ENCODE data around the gene GSN.
A peak's percentile ranks its signal among the peaks of the same experiment; 100 is the strongest.

GSN gene

GRCh38 chr9:121246821-121247561 is 21.0 kb upstream of the GSN start:
- peak; percentile 81 for DNase-seq (ENCODE audit: low read depth)

GRCh38 chr9:121249563-121249962 is 18.4 kb upstream of the GSN start:
- no peak for DNase-seq (ENCODE audit: low read depth)

- DNase-seq (ENCODE audit: low read depth): no peak
Measured at GRCh38 chr9:121252104-121252851, 15.7 kb upstream of the GSN start.

DNA sequence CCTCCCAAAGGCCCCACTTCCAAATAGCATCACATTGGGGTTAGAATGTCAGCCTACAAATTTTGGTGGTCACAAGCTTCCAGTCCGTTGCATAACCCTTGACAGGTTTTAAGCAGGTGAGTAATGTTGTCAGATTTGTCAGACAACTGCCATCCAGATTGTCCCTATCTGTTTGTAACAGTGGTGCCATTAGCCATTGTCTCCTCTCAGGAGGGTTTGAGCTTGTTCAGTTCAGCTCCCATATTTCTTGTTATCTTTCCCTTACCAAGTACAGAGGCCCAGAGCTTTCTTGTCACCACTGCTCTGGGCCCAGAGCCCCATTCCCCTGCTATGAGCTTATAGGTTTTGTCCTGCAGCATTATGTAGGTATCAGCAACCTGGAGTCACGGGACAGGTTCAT is 14.8 kb upstream of the GSN start:
- DNase-seq (ENCODE audit: low read depth): no peak

- DNase-seq (ENCODE audit: low read depth): no peak
Measured at GRCh38 chr9:121253821-121254501, 14.0 kb upstream of the GSN start.

DNA sequence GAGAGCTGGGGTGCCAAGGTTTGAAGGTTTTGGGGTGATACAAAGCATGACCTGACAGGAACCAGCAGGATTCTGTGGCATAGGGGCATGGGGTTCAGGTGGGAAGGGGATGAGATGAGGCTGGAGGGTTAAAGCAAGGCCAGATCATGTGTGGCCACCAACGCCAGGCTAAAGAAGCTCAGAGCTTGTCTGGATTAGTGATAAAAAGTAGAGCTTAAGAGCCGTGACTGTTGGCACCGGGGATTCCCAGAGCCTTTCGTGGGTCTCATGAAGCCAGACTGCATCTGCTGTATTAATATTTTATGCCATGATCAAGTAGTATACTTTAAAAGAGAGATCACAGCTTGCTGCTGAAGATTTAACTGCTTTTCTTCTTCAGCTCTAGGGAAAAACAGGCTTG is 8.5 kb upstream of the GSN start:
- DNase-seq (ENCODE audit: low read depth): no peak

DNA sequence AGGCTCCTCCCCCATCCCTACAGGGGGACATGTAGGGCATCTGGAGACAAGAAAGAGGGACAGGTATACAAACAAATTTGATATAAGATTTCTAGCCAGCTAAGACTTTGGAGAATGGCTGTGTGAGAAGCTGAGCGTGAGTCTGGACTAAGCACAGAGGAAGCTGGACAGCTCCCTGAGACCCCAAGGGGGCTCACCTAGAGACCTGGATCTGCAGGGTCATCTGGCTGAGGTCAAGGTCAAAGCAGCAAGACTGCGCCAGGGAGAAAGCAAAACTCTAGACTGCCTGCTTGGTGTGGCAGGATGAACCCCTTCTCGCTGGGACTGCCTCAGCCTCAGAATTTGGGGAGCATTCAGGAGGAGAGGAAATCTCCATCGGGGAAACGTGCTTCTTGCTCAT is 8.0 kb upstream of the GSN start:
- DNase-seq (ENCODE audit: low read depth): no peak

DNA sequence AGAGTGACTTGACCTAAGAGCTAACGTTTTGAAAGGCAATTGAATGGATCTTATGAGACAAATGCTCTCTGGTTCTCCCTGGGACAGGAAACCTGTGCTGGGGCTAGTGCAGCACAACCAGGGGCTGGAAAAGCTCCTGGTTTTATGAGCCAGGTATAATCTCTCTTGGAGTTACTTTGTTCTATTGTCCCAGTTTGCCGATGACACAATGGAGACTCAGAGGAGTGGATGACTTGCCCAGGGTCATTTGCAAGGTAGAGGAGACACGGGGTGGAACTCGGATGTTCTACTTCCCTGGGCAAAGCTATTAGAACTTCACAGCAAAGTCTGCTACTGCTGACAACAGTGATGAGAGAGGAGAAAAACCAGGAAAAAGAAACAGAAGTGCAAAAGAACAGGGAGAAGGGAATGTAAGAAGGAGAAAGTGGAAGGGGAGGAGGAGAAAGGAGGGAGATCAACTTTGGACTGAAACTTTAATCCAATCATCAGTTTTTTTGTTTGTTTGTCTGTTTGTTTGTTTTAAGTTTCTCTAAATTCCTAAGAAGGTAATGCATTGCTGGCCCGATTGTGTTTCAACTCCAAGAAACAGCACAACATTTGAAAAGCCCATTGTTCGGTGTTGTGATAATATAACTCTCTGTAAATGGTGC is 7.4 kb upstream of the GSN start:
- DNase-seq (ENCODE audit: low read depth): no peak

DNA sequence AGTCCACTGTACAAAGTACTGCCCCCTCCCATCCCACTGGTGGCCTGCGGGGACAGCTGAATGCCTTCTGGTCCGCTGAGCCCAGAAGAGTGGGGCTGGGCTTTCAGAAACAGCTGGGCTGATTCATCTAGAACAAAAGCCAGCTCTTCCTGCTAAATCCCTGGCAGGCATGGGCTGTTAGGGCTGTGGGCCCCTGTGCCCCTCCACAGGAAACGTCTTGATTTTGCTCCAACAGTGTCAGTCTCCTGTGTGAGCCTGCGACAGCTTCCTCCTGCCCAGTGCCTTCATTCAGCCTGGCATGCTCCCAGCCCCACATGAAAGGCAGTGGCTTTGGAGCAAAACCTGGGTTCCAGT is 6.9 kb upstream of the GSN start:
- no peak for DNase-seq (ENCODE audit: low read depth)

- DNase-seq (ENCODE audit: low read depth): no peak
Measured at GRCh38 chr9:121261755-121262154, 6.2 kb upstream of the GSN start.

- no peak for DNase-seq (ENCODE audit: low read depth)
Measured at GRCh38 chr9:121262423-121262822, 5.5 kb upstream of the GSN start.

GRCh38 chr9:121262953-121263352 is 5.0 kb upstream of the GSN start:
- no peak for DNase-seq (ENCODE audit: low read depth)

- no peak for DNase-seq (ENCODE audit: low read depth)
Measured at GRCh38 chr9:121266356-121266755, 1.6 kb upstream of the GSN start.

DNA sequence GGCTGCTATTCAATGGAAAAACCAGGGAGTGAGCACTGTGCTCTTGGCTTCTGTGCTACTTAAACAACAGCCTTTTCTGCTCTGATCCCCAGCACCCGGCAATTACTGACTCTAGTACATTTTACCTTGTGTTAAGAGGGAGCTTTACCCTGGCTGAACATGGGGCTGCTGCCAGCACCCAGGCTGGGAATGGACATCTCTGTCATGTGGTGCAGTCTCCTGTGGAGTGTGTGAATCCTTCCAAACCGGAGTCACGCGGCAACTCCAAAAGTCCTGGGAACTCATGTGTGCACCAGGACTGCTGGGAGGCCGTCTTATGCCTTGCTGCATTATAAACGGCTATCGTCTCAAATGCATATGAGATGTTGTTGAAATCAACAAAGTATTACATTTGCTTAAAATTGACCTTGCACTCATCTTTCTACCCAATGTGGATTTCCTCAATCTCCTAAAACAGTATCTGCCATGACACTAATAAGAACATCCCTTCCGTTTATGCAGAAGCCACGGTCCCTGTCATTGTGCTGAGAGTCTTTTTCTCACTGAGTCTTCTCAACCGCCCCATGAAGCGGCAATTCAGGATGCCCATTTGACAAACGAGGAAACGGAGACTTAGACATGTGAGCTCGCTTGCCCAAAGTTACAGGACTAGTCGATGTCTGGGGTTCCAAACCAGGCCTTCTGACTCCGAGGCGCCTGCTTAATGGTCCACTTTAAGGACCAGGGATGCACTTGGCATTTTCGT is 884 bp upstream of the GSN start:
- no peak for DNase-seq (ENCODE audit: low read depth)

- DNase-seq (ENCODE audit: low read depth): no peak
Measured at GRCh38 chr9:121268598-121268850, 562 bp downstream of the GSN start.

DNA sequence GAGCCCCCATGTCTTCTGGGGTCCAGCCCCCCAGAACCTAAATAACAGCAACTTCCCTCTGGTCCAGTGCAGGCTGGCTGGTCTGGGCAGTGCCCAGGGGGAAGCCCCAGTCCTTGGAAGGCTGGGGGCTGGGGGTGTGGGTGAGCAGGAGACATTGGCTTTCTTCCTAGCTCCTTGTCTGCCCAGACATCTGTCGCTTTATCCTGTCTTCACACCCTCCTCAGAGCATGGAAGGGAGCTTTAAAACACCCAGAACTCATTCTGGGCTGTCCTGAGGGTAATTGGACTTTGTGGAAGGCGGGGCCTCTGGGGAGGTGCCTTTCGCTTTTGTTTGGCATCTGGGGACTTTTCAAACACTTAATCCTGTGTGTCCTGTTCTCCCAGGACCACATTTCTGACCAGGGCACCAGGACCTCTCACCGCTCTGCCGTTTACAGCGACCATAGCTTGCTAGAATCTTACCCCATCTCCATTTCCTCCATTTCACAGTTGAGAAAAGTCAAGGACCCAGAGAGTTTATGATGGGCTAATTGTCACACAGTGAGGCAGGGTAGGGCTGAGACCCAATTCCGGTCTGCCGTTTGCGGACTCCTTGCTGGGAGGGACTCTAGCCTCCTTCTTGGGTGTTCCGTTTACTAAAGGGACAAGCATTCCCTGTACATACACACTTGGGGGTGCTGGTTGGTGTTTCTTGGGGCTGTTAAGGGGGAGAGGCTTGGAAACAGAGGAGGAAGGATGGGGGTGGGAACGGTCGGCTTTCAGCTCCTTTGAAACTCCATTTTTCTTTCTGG is 1.1 kb downstream of the GSN start:
- DNase-seq (ENCODE audit: low read depth): no peak

GRCh38 chr9:121269642-121270254 is 1.8 kb downstream of the GSN start:
- DNase-seq (ENCODE audit: low read depth): no peak

- peak; percentile 72 for DNase-seq (ENCODE audit: low read depth)
Measured at GRCh38 chr9:121271368-121272341, 3.7 kb downstream of the GSN start.

DNA sequence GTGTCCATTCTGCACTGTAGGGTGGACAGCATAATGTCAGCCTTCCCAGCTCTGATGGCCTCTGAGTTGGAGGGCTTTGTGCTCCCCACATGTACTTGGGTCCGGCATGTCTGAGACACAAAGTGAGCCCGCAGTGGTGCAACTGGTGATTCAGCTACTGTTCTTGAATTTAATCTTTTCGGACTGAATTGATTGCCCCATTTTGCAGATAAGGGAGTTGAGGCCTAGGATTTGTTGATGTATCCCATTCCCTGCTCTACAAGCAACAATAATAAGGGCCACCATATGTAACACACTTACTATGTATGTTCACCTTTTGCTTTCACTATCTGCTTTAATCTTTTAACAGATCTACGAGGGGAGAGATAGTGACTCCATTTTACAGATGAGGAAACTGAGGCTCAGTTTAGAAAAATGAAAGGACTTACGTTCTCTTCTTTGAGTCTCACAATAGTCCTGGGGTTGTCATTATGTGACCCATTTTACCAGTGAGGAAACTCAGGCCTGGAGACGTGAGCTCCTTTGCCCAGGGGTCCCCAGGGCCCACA is 4.5 kb downstream of the GSN start:
- DNase-seq (ENCODE audit: low read depth): peak; percentile 75

Data from amniotic epithelial cell (primary cell).